Spleen (tissue), 11 donors: ENCODE measurements around the gene GFM1. TPM values are rescaled to one million over a fixed set of nuclear protein-coding genes. Genes with fewer than 3 reads are reported as not detected.
A peak's percentile ranks its signal among the peaks of the same experiment; 100 is the strongest.

Experiments used
- DNase-seq: peaks from one replicate; pipeline ENCODE4 v3.0.0-alpha.2; 2020
- H3K27ac ChIP-seq, 8 donors: fragments of 200-600 bp; sonication (generic) in 7 of 8; 1 replicate in 4 of 8; 2 replicates in 4 of 8; pipeline versions ENCODE4 v1.5.0 to v1.8.0; 2016 to 2021; ENCODE audit warnings: inconsistent platforms in 4 of 8, mild to moderate bottlenecking in 4 of 8, moderate library complexity in 1 of 8
- H3K27me3 ChIP-seq, 7 donors: fragments of 200-600 bp; sonication (generic) in 6 of 7; replicated peaks in 1 of 7; 1 replicate in 4 of 7; 2 replicates in 3 of 7; pipeline versions ENCODE4 v1.5.0 to v1.8.0; 2016 to 2021; ENCODE audit warnings: inconsistent platforms in 3 of 7, mild to moderate bottlenecking in 1 of 7
- H3K36me3 ChIP-seq, 6 donors: fragments of 200-600 bp; sonication (generic) in 5 of 6; 1 replicate in 4 of 6; 2 replicates in 2 of 6; pipeline versions ENCODE4 v1.5.0 to v1.8.0; 2016 to 2021; ENCODE audit warnings: inconsistent platforms in 2 of 6
- H3K4me1 ChIP-seq, 6 donors: fragments of 200-600 bp; sonication (generic) in 5 of 6; 1 replicate in 3 of 6; 2 replicates in 3 of 6; pipeline versions ENCODE4 v1.5.0 to v1.8.0; 2016 to 2021; ENCODE audit warnings: inconsistent platforms in 3 of 6
- H3K4me3 ChIP-seq, 8 donors: fragments of 200-600 bp; sonication (generic) in 7 of 8; 1 replicate in 4 of 8; 2 replicates in 4 of 8; pipeline versions ENCODE4 v1.5.0 to v1.8.0; 2016 to 2021; ENCODE audit warnings: inconsistent platforms in 4 of 8, mild to moderate bottlenecking in 4 of 8, moderate library complexity in 2 of 8
- H3K9me3 ChIP-seq, 8 donors: fragments of 200-600 bp; sonication (generic) in 7 of 8; 1 replicate in 4 of 8; 2 replicates in 4 of 8; pipeline versions ENCODE4 v1.5.0 to v1.8.0; 2016 to 2021; ENCODE audit warnings: inconsistent platforms in 4 of 8
- POLR2A ChIP-seq, 3 donors: fragments of 450-650 bp; IDR thresholded peaks; one replicate each; pipeline ENCODE4 v1.5.1; 2017; ENCODE audit warnings: antibody characterized with exemption in 3 of 3, mild to moderate bottlenecking in 1 of 3
- POLR2AphosphoS5 ChIP-seq, 3 donors: sonication (generic); formaldehyde crosslinking; IDR thresholded peaks; one replicate each; pipeline ENCODE4 v1.5.1; 2017; ENCODE audit warnings: antibody characterized with exemption in 3 of 3
- WGBS, 5 donors: extraction: QIAGEN DNeasy Blood & Tissue Kit in 3 of 5; methylation state at CpG; one replicate each; pipeline versions ENCODE4 v1.1.5 to v1.1.7; 2013 to 2018; 5-methylcytosine and 5-hydroxymethylcytosine counted together
- intact Hi-C: fragments of 100-400 bp; cut with DNase I; formaldehyde crosslinking; loops from one replicate; pipeline ENCODE4 v1.15.0; 2023; ENCODE audit warnings: low total_unique reads
- polyA plus RNA-seq, 3 donors: library from polyadenylated mRNA; stranded (reverse); fragments of 200-250 nt; gene quantifications; one replicate each; pipeline ENCODE4 v1.2.1, GENCODE V29; 2013
- total RNA-seq, 7 donors: library from RNA; depleted of rRNA in 3 of 7; stranded (reverse); fragments of >200 nt in 3 of 7; fragmentation: NEBNext Ultra II Directional in 4 of 7; extraction: Animal tissue kit (Norgen Biotek cat#: 25700) in 4 of 7; gene quantifications; one replicate each; pipeline versions ENCODE4 v1.1.0 to v1.2.1, GENCODE V29; 2016 to 2021
- TF ChIP-seq, protein P1 (sequence below), 11 experiments: fragments of 200-600 bp in 7 of 11; fragments of 450-650 bp in 4 of 11; sonication (generic) in 4 of 11; IDR thresholded peaks in 8 of 11; conservative IDR thresholded peaks in 3 of 11; 1 replicate in 7 of 11; 2 replicates in 4 of 11; pipeline versions ENCODE4 v1.4.0 to v1.8.0; 2016 to 2021; ENCODE audit warnings: antibody characterized with exemption in 11 of 11, inconsistent platforms in 4 of 11, mild to moderate bottlenecking in 1 of 11
- donor health status: healthy with polysubstance abuse.
- donor health status: DM: no; HTN: no; CAD: no; lungs with moderate emphysema.
- donor health status: DM: no; HTN: no; CAD: no.
- donor health status: Bipolar disorder and iron deficiency.
- donor health status: healthy.
- donor health status: DM: no; HTN: no; CAD: no.
- donor health status: DM: yes; HTN: yes; CAD: no.

The GFM1 gene
- total and polyA plus RNA-seq, 10 donors: 11.8 to 56.5 (median 43.9) TPM

DNA sequence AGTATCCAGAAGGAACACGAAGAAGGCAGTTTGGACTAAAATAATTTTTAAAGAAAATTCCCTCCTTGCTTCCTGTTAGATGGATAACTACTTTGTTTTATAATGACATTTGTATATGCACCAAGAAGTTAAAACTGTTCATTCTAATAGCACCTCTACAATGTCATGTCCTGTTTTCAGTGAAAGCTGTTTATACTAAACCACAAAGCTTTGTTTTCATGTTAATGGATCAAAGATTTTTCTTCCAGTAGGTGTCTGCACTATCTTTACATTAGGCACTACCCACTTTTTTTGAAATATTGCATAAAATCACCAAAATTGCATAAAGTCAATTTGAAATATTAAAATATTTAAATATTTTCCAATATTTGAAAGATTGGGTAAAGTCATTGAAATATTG lies 77.8 kb downstream of the GFM1 start:
- Histone ChIP-seq H3K9me3 (no peaks in the 10 kb centered on the region), H3K4me3 (no peak overlapping the region), H3K27me3 (no peaks in the 10 kb centered on the region), H3K27ac (peak overlapping the region in 4 of 8 donors; percentile 45 to 87 (median 77)), H3K4me1 (peaks cover 3 to 30% (median 17%) of the 10 kb centered on the region in 6 donors), H3K36me3 (peaks cover 0 to 4% (median 0%) of the 10 kb centered on the region in 6 donors)
- no peak for DNase-seq
- intact Hi-C loops: no loop called here
- TF ChIP-seq, protein P1, sequence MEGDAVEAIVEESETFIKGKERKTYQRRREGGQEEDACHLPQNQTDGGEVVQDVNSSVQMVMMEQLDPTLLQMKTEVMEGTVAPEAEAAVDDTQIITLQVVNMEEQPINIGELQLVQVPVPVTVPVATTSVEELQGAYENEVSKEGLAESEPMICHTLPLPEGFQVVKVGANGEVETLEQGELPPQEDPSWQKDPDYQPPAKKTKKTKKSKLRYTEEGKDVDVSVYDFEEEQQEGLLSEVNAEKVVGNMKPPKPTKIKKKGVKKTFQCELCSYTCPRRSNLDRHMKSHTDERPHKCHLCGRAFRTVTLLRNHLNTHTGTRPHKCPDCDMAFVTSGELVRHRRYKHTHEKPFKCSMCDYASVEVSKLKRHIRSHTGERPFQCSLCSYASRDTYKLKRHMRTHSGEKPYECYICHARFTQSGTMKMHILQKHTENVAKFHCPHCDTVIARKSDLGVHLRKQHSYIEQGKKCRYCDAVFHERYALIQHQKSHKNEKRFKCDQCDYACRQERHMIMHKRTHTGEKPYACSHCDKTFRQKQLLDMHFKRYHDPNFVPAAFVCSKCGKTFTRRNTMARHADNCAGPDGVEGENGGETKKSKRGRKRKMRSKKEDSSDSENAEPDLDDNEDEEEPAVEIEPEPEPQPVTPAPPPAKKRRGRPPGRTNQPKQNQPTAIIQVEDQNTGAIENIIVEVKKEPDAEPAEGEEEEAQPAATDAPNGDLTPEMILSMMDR (IDR thresholded peaks at IDR 0.05 in 8 of 11, conservative IDR thresholded peaks at IDR 0.05 in 3 of 11): no peak
- TF ChIP-seq POLR2AphosphoS5 (IDR thresholded peaks at IDR 0.05) (no peak), POLR2A (IDR thresholded peaks at IDR 0.05) (no peak)
- WGBS, 5 donors: 85 to 100% (median 94%) methylated on average over 1 of the region's 1 CpG

DNA sequence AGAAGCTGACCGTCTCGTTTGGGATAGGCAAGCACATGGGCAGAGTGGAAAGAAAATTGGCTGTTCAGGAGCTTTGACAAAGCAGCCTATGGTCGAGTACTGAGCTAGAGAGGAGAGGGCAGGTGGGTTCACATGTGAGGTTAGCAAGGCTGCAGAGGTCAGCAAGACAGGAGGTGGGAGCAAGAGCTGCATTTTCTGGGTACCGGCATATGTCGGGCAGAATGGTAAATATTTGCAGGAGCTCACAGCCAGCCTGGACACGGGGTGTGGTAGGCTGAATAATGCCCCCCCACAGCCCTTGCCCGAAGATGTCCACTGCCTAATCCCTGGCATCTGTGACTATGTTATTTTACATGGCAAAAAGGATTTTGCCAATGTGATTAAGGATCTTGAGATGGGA lies 79.7 kb downstream of the GFM1 start:
- H3K27me3 ChIP-seq: no peaks in the 10 kb centered on the region
- H3K36me3 ChIP-seq: no peaks in the 10 kb centered on the region
- peaks cover 6 to 43% (median 30%) of the 10 kb centered on the region in 6 donors for H3K4me1 ChIP-seq
- TF ChIP-seq, protein P1 (IDR thresholded peaks at IDR 0.05 in 8 of 11, conservative IDR thresholded peaks at IDR 0.05 in 3 of 11): no peak
- TF ChIP-seq POLR2AphosphoS5 (IDR thresholded peaks at IDR 0.05) (no peak), POLR2A (IDR thresholded peaks at IDR 0.05) (no peak)
- WGBS, 5 donors: 91 to 97% (median 96%) methylated on average over 7 of the region's 7 CpGs
- intact Hi-C loops: no loop called here
- H3K27ac ChIP-seq: peak overlapping the region in 4 of 8 donors; percentile 45 to 87 (median 77)
- no peak overlapping the region for H3K4me3 ChIP-seq
- DNase-seq: no peak
- no peaks in the 10 kb centered on the region for H3K9me3 ChIP-seq

DNA sequence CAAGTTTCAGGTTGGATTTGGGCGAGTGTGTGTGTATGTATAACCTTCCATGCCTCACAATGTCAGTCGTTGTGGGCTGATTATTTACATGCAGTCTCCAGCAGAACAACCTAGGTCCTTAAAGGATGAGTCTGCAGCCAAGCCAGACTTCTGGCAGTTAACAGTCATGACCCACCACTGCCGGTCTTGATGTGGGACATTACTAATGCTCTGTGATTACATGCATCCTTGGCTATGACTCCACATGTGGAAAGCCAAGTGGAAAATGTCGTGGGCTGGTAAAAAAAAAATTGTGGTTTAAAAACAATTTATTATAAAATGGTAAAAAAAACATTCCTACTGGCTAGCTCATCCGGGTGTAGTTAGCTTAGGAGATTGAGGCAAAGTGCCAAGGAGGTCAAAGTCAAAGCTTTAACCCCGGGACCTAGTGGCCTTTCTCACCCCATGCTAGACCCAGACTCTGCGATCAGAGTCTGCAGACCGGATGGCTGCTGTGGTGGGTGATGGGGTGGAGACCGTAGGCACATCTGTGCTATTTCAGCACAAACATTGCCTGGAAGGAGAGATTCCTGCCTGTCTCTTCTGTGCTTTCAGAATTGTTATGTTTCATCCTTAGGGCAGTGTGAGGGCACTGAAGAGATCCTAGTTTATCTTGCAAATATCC lies 81.2 kb downstream of the GFM1 start:
- H3K9me3 ChIP-seq: no peaks in the 10 kb centered on the region
- H3K36me3 ChIP-seq: no peaks in the 10 kb centered on the region
- H3K27ac ChIP-seq: peak overlapping the region in 6 of 8 donors; percentile 19 to 87 (median 49)
- no peak for TF ChIP-seq POLR2A (IDR thresholded peaks at IDR 0.05)
- peak in 2 of 3 donors; percentile 51 to 73 for TF ChIP-seq POLR2AphosphoS5 (IDR thresholded peaks at IDR 0.05)
- intact Hi-C loops: loop anchor here (5.0 kb wide), 1 partner anchor 67 kb away; no protein-coding TSS in a partner anchor
- no peak overlapping the region for H3K4me3 ChIP-seq
- peaks cover 6 to 43% (median 30%) of the 10 kb centered on the region in 6 donors for H3K4me1 ChIP-seq
- 47 to 73% (median 65%) methylated on average over 9 of the region's 9 CpGs for WGBS, 5 donors
- DNase-seq: no peak
- no peaks in the 10 kb centered on the region for H3K27me3 ChIP-seq

DNA sequence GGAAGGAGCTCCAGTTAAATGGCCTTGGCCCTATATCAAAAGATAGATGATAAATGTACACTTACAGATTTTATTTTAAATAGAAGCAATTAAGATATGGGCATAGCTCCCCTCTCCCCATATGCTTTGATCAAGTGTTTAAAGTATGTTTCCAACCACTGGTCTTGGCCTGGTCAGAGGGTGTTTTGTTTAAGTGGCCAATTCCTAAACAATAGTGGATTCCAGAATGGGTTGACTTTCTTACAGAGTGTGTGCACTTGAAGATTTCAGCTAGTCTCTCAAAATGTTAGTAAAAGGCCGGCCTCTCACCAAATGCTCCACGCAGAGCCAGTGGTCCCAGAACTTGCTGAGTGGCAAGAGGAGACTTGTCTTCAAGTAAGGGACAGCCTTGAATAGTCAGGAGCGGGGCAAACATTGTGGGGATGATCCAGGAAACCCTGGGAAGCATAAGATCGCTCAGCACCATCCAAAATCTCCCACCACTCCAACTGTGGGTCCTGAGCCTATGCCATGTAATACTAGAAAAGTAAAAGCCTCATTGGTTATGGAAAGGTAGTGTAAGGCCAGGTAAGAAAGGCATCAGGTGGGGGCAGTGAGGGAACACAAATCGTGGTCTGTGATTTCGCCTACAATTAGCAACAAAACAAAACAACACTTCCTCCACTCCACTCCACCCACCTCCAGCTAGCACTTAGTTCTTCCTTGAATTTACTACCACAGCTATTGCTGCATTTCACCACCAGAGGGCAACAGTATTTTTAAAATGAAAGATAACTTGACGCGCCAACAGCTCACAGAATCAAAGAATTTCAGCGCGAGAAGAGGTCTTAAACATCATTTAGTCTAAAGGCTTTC lies 83.1 kb downstream of the GFM1 start:
- peaks cover 12 to 54% (median 39%) of the 10 kb centered on the region in 6 donors for H3K4me1 ChIP-seq
- no peak for TF ChIP-seq POLR2A (IDR thresholded peaks at IDR 0.05)
- TF ChIP-seq, protein P1 (IDR thresholded peaks at IDR 0.05 in 8 of 11, conservative IDR thresholded peaks at IDR 0.05 in 3 of 11): peak; percentile 73 to 96 (median 88)
- no peak for TF ChIP-seq POLR2AphosphoS5 (IDR thresholded peaks at IDR 0.05)
- intact Hi-C loops: loop anchor here (5.0 kb wide), 1 partner anchor 65 kb away; no protein-coding TSS in a partner anchor
- no peak for DNase-seq
- peak overlapping the region in 5 of 8 donors; percentile 3 to 87 (median 16) for H3K27ac ChIP-seq
- H3K4me3 ChIP-seq: peak overlapping the region in 1 of 8 donors; percentile 35
- no peaks in the 10 kb centered on the region for H3K36me3 ChIP-seq
- WGBS, 5 donors: 30 to 38% (median 31%) methylated on average over 10 of the region's 10 CpGs
- H3K27me3 ChIP-seq: peaks cover 0 to 11% (median 0%) of the 10 kb centered on the region in 7 donors
- no peaks in the 10 kb centered on the region for H3K9me3 ChIP-seq
